DND-41 (cell line): ENCODE measurements around the gene ZNF90.

ENCODE experiments used
- CTCF ChIP-seq: IDR thresholded peaks from 2 replicates; pipeline ENCODE4 v1.5.1; 2012; ENCODE audit warnings: borderline replicate concordance, low read length, moderate library complexity, mild to moderate bottlenecking; ENCODE audit not compliant: poor library complexity, severe bottlenecking; ENCODE audit errors: extremely low read depth
- EZH2 ChIP-seq: IDR thresholded peaks from 3 replicates; pipeline ENCODE4 v1.6.1; 2012; ENCODE audit warnings: borderline replicate concordance, low read depth, mild to moderate bottlenecking, moderate library complexity, low read length, inconsistent platforms; ENCODE audit not compliant: severe bottlenecking

DNA sequence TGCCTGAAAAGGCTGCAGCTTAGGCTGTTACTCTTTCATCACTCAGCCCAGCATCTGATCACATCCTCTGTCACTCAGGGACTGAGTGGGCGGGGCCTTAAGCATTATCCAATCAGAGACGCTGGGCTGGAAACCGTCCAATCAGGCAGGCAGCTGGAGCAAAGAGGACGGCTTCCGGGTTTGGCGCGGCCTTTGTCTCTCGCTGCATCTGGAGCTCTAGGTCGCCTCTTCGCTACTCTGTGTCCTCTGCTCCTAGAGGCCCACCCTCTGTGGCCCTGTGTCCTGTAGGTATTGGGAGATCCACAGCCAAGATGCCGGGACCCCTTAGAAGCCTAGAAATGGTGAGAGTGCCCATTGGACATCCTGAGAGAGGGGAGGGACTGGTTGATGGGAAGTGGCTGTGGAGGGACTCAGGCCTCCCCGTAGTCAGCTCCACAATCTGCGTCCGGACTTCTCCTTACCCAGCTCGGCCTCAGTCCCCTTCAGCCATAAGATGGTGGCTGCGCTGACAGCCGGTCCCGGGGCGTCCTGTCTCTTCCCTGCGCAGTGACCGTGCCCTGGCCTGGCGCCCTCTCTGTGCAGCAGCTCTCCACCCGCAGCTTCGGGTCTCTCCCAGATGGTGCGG is 89.3 kb downstream of the ZNF90 start, which contains the start of gene ZNF486:
- TF ChIP-seq CTCF: no peak
- TF ChIP-seq EZH2: no peak
